Transverse colon (tissue), 4 donors: Measurements from ENCODE around the gene TRIM31.

Source experiments
- POLR2A ChIP-seq: fragments of 450-650 bp; IDR thresholded peaks from one replicate; pipeline ENCODE4 v1.6.1; 2016; ENCODE audit warnings: antibody characterized with exemption, mild to moderate bottlenecking, moderate library complexity
- POLR2AphosphoS5 ChIP-seq, 3 donors: sonication (generic); formaldehyde crosslinking; IDR thresholded peaks; one replicate each; pipeline ENCODE4 v1.6.1; 2016; ENCODE audit warnings: antibody characterized with exemption in 3 of 3
- TF ChIP-seq, protein P1 (sequence below), 5 experiments: fragments of 200-600 bp in 3 of 5; fragments of 450-650 bp in 2 of 5; sonication (generic) in 3 of 5; IDR thresholded peaks; 1 replicate in 2 of 5; 2 replicates in 3 of 5; pipeline ENCODE4 v1.5.1; 2016 to 2017; ENCODE audit warnings: antibody characterized with exemption in 5 of 5, inconsistent platforms in 3 of 5, mild to moderate bottlenecking in 2 of 5, moderate library complexity in 1 of 5

- TF ChIP-seq POLR2A (no peak), POLR2AphosphoS5 (IDR thresholded peaks at IDR 0.05) (no peak)
- TF ChIP-seq, protein P1, sequence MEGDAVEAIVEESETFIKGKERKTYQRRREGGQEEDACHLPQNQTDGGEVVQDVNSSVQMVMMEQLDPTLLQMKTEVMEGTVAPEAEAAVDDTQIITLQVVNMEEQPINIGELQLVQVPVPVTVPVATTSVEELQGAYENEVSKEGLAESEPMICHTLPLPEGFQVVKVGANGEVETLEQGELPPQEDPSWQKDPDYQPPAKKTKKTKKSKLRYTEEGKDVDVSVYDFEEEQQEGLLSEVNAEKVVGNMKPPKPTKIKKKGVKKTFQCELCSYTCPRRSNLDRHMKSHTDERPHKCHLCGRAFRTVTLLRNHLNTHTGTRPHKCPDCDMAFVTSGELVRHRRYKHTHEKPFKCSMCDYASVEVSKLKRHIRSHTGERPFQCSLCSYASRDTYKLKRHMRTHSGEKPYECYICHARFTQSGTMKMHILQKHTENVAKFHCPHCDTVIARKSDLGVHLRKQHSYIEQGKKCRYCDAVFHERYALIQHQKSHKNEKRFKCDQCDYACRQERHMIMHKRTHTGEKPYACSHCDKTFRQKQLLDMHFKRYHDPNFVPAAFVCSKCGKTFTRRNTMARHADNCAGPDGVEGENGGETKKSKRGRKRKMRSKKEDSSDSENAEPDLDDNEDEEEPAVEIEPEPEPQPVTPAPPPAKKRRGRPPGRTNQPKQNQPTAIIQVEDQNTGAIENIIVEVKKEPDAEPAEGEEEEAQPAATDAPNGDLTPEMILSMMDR (IDR thresholded peaks at IDR 0.05), result no peak
Measured at GRCh38 chr6:30075094-30075789, 37.6 kb downstream of the TRIM31 start, which contains the start of gene RNF39.
